HepG2 (cell line): ENCODE data around the gene ROMO1. TPM values are rescaled to one million over a fixed set of nuclear protein-coding genes. Genes with fewer than 3 reads are reported as not detected.

Experiments
- FOXO4 ChIP-seq: sonication (generic); formaldehyde crosslinking; conservative IDR thresholded peaks from 2 replicates; pipeline ENCODE4 v1.8.1; 2023; ENCODE audit warnings: missing genetic modification reagents
- GATA4 ChIP-seq: sonication (generic); IDR thresholded peaks from 2 replicates; pipeline ENCODE4 v1.6.1; 2016; ENCODE audit warnings: antibody characterized with exemption, low read depth, borderline replicate concordance
- GRHL1 ChIP-seq: sonication (generic); formaldehyde crosslinking; conservative IDR thresholded peaks from 2 replicates; pipeline ENCODE4 v1.8.0; 2022; ENCODE audit warnings: missing genetic modification reagents
- KIAA2018 ChIP-seq: sonication (generic); formaldehyde crosslinking; IDR thresholded peaks from 2 replicates; pipeline ENCODE4 v1.5.0; 2020; ENCODE audit warnings: mild to moderate bottlenecking, missing genetic modification reagents, borderline replicate concordance
- XRCC5 ChIP-seq: fragments of 200-400 bp; formaldehyde crosslinking; optimal IDR thresholded peaks from 2 replicates; pipeline ENCODE3; 2017; ENCODE audit warnings: mild to moderate bottlenecking, low read length
- ZC3H4 ChIP-seq: sonication (generic); formaldehyde crosslinking; IDR thresholded peaks from 2 replicates; pipeline ENCODE4 v1.4.0; 2020; ENCODE audit warnings: missing genetic modification reagents, borderline replicate concordance
- ZKSCAN1 ChIP-seq: fragments of 150-350 bp; IDR thresholded peaks from 2 replicates; pipeline ENCODE4 v1.6.1; 2014; ENCODE audit warnings: low read length
- ZNF10 ChIP-seq: sonication (generic); formaldehyde crosslinking; IDR thresholded peaks from 2 replicates; pipeline ENCODE4 v1.4.0; 2020; ENCODE audit warnings: mild to moderate bottlenecking, low read depth, missing genetic modification reagents, borderline replicate concordance
- ZNF317 ChIP-seq: sonication (generic); formaldehyde crosslinking; IDR thresholded peaks from 2 replicates; pipeline ENCODE4 v1.5.0; 2020; ENCODE audit warnings: mild to moderate bottlenecking, missing genetic modification reagents
- ZNF331 ChIP-seq: sonication (generic); formaldehyde crosslinking; IDR thresholded peaks from 2 replicates; pipeline ENCODE4 v1.4.0; 2020; ENCODE audit warnings: missing genetic modification reagents
- ZNF34 ChIP-seq: sonication (generic); formaldehyde crosslinking; IDR thresholded peaks from 2 replicates; pipeline ENCODE4 v1.4.0; 2020; ENCODE audit warnings: mild to moderate bottlenecking, missing genetic modification reagents, borderline replicate concordance
- ZNF546 ChIP-seq: sonication (generic); formaldehyde crosslinking; conservative IDR thresholded peaks from 2 replicates; pipeline ENCODE4 v1.8.1; 2023; ENCODE audit warnings: mild to moderate bottlenecking, missing genetic modification reagents
- ZNF703 ChIP-seq: sonication (generic); formaldehyde crosslinking; IDR thresholded peaks from 2 replicates; pipeline ENCODE4 v1.5.1; 2020; ENCODE audit warnings: missing genetic modification reagents, mild to moderate bottlenecking, moderate library complexity, borderline replicate concordance
- ZNF788 ChIP-seq: sonication (generic); formaldehyde crosslinking; IDR thresholded peaks from 2 replicates; pipeline ENCODE4 v1.5.0; 2020; ENCODE audit warnings: mild to moderate bottlenecking, missing genetic modification reagents, borderline replicate concordance
- polyA plus RNA-seq, 8 experiments: library from polyadenylated mRNA; depleted of rRNA in 3 of 8; stranded (reverse) in 7 of 8; unstranded in 1 of 8; fragments of >200 nt; fragmentation: Illumina TruSeq in 4 of 8; extraction: Trizol in 4 of 8; gene quantifications; 2 replicates each; pipeline versions ENCODE4 v1.2.1 to v1.2.3, GENCODE V29; 2011 to 2016; ENCODE audit warnings: low read depth in 4 of 8, missing spikeins in 1 of 8, mixed read lengths in 1 of 8; ENCODE audit not compliant: insufficient read depth in 1 of 8
- total RNA-seq, 5 experiments: library from RNA; depleted of rRNA; stranded (reverse); fragments of >200 nt; fragmentation: Illumina TruSeq; extraction: Trizol; gene quantifications; 2 replicates each; pipeline ENCODE4 v1.2.3, GENCODE V29; 2016; ENCODE audit warnings: low read depth in 1 of 5

ROMO1 gene
- total and polyA plus RNA-seq, 2 of the 13 experiments (the other 11 are each of a cell fraction or from before 2014, with no cell fraction given), result 636 to 755 TPM

- TF ChIP-seq KIAA2018 (CRISPR knock-in tag) (no peak), FOXO4 (CRISPR knock-in tag) (no peak), ZNF10 (CRISPR knock-in tag) (no peak), GRHL1 (CRISPR knock-in tag) (no peak), ZNF703 (CRISPR knock-in tag) (no peak), ZNF331 (CRISPR knock-in tag) (no peak; the same call in 1 of the 2 replicates), ZNF788 (CRISPR knock-in tag) (no peak), GATA4 (no peak), XRCC5 (no peak), ZNF546 (no peak), ZKSCAN1 (no peak), ZC3H4 (CRISPR knock-in tag) (peak; percentile 94), ZNF34 (no peak; the same call in 1 of the 2 replicates), ZNF317 (CRISPR knock-in tag) (peak; percentile 16)
Measured at GRCh38 chr20:35663516-35664465, 35.4 kb upstream of the ROMO1 start (continued).
